A204.1 (cell line): ENCODE measurements around the gene CSPG4.
"Not testable (repeated sequence)": the region's sequence is repeated elsewhere in the genome, so short reads cannot be mapped to it uniquely, and the experiment has no call there.

Experiments used
- FAIRE-seq: peaks from 2 replicates; lab custom pipeline; 2012; peaks lifted over from hg19 to GRCh38; lab: Jason Lieb, UNC

CSPG4 gene

GRCh38 chr15:75712668-75713337, at the start of gene CSPG4:
TSS of gene CSPG4 (minus strand) at chr15:75712848. CDS start at chr15:75712755, 93 bp downstream.
- FAIRE-seq = no peak

- not testable (repeated sequence) for FAIRE-seq
These were observed 49.7 kb upstream of the CSPG4 start for GRCh38 chr15:75762357-75762718.

GRCh38 chr15:75761446-75762356, 49.1 kb upstream of the CSPG4 start:
- FAIRE-seq = no peak

GRCh38 chr15:75760704-75761435, 48.2 kb upstream of the CSPG4 start:
- no peak for FAIRE-seq

- not testable (repeated sequence) for FAIRE-seq
These were observed 47.5 kb upstream of the CSPG4 start for GRCh38 chr15:75760131-75760520.

- no peak for FAIRE-seq
These were observed 46.9 kb upstream of the CSPG4 start for GRCh38 chr15:75759416-75760130.

GRCh38 chr15:75758071-75758872, 45.6 kb upstream of the CSPG4 start:
- peak; percentile 61 for FAIRE-seq

GRCh38 chr15:75754871-75755270, 42.2 kb upstream of the CSPG4 start:
- FAIRE-seq = not testable (repeated sequence)

GRCh38 chr15:75753145-75753544, 40.5 kb upstream of the CSPG4 start:
- FAIRE-seq = no peak

- no peak for FAIRE-seq
These were observed 39.2 kb upstream of the CSPG4 start for GRCh38 chr15:75751891-75752290.

- no peak for FAIRE-seq
These were observed 38.6 kb upstream of the CSPG4 start for GRCh38 chr15:75751116-75751875.

GRCh38 chr15:75750261-75751050, 37.8 kb upstream of the CSPG4 start:
- FAIRE-seq = no peak

GRCh38 chr15:75749820-75750219, 37.2 kb upstream of the CSPG4 start:
- FAIRE-seq = no peak

- not testable (repeated sequence) for FAIRE-seq
These were observed 36.2 kb upstream of the CSPG4 start for GRCh38 chr15:75748882-75749281.

GRCh38 chr15:75747121-75747520, 34.5 kb upstream of the CSPG4 start:
- not testable (repeated sequence) for FAIRE-seq

- FAIRE-seq = no peak
These were observed 32.7 kb upstream of the CSPG4 start for GRCh38 chr15:75745305-75745704.

GRCh38 chr15:75742346-75742745, 29.7 kb upstream of the CSPG4 start:
- not testable (repeated sequence) for FAIRE-seq

- no peak for FAIRE-seq
These were observed 27.1 kb upstream of the CSPG4 start for GRCh38 chr15:75739791-75740190.

- no peak for FAIRE-seq
These were observed 26.1 kb upstream of the CSPG4 start for GRCh38 chr15:75738647-75739325.
